Keratinocyte (primary cell): ENCODE results near the gene GNAL.

Experiments used
- EZH2 ChIP-seq: IDR thresholded peaks from one replicate; pipeline ENCODE4 v1.6.1; 2012; ENCODE audit warnings: inconsistent platforms, mild to moderate bottlenecking, low read length, moderate library complexity
- TF ChIP-seq, protein P1 (sequence below), 3 experiments: IDR thresholded peaks in 1 of 3; conservative IDR thresholded peaks in 1 of 3; optimal IDR thresholded peaks in 1 of 3; 2 replicates in 2 of 3; 3 replicates in 1 of 3; pipeline versions ENCODE3 to v1.5.1; 2011; ENCODE audit warnings: low read length in 3 of 3, mild to moderate bottlenecking in 3 of 3, moderate library complexity in 2 of 3, control low read depth in 1 of 3, inconsistent platforms in 1 of 3; ENCODE audit not compliant: insufficient read depth in 2 of 3; ENCODE audit errors: extremely low read depth in 1 of 3

DNA sequence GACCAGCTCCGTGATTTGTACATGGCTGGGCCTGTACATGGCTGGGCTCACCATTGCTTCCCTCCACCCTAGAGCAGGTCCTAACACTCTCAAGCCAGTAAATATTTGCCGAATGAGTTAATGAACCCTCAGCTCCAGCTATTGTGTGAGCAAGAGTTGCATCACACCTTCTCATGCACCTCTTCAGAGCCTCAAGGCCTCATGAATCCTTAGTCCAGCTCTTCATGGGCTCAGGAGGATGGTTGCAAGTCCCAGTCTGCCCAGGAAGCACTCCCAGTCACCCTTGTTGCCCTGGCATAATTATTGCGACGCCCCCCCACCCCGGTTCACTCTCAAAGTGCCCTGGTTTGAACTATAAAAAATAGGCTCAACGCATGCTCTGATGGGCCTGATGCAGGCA lies 30.1 kb upstream of the GNAL start:
- TF ChIP-seq EZH2: no peak
- TF ChIP-seq, protein P1, sequence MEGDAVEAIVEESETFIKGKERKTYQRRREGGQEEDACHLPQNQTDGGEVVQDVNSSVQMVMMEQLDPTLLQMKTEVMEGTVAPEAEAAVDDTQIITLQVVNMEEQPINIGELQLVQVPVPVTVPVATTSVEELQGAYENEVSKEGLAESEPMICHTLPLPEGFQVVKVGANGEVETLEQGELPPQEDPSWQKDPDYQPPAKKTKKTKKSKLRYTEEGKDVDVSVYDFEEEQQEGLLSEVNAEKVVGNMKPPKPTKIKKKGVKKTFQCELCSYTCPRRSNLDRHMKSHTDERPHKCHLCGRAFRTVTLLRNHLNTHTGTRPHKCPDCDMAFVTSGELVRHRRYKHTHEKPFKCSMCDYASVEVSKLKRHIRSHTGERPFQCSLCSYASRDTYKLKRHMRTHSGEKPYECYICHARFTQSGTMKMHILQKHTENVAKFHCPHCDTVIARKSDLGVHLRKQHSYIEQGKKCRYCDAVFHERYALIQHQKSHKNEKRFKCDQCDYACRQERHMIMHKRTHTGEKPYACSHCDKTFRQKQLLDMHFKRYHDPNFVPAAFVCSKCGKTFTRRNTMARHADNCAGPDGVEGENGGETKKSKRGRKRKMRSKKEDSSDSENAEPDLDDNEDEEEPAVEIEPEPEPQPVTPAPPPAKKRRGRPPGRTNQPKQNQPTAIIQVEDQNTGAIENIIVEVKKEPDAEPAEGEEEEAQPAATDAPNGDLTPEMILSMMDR (optimal IDR thresholded peaks at IDR 0.05 in 1 of 3, IDR thresholded peaks at IDR 0.05 in 1 of 3, conservative IDR thresholded peaks at IDR 0.05 in 1 of 3; ENCODE audit: extremely low read depth in 1 of 3, insufficient read depth in 2 of 3, low read length in 3 of 3): no peak
